Smooth muscle cell (in vitro differentiated cells): ENCODE measurements around the gene IQGAP2. TPM values are rescaled to one million over a fixed set of nuclear protein-coding genes. Genes with fewer than 3 reads are reported as not detected.

Source experiments
- DNase-seq: peaks from one replicate; lab custom pipeline; 2025; ENCODE audit not compliant: unreplicated experiment; lab: John Stamatoyannopoulos, UW
- H2AFZ ChIP-seq: fragments of 200-600 bp; sonication (generic); 2 replicates; pipeline ENCODE4 v1.6.0; 2016; ENCODE audit warnings: antibody characterized with exemption, low read depth, mild to moderate bottlenecking
- H3F3A ChIP-seq: fragments of 200-600 bp; sonication (generic); 2 replicates; pipeline ENCODE4 v1.6.0; 2017; ENCODE audit warnings: antibody characterized with exemption, low read depth
- H3K27ac ChIP-seq: fragments of 200-600 bp; sonication (generic); 2 replicates; pipeline ENCODE4 v1.5.1; 2016; ENCODE audit warnings: low read depth, mild to moderate bottlenecking
- H3K27me3 ChIP-seq: fragments of 200-600 bp; sonication (generic); 2 replicates; pipeline ENCODE4 v1.6.1; 2016; ENCODE audit warnings: low read depth, mild to moderate bottlenecking
- H3K36me3 ChIP-seq: fragments of 200-600 bp; sonication (generic); 2 replicates; pipeline ENCODE4 v1.5.1; 2016; ENCODE audit warnings: low read depth
- H3K4me1 ChIP-seq: fragments of 200-600 bp; sonication (generic); 2 replicates; pipeline ENCODE4 v1.5.1; 2016; ENCODE audit warnings: low read depth
- H3K4me2 ChIP-seq: fragments of 200-600 bp; sonication (generic); 2 replicates; pipeline ENCODE4 v1.6.0; 2016; ENCODE audit warnings: mild to moderate bottlenecking
- H3K4me3 ChIP-seq: fragments of 200-600 bp; sonication (generic); 2 replicates; pipeline ENCODE4 v1.5.1; 2016; ENCODE audit warnings: mild to moderate bottlenecking
- H3K79me2 ChIP-seq: fragments of 200-600 bp; sonication (generic); 2 replicates; pipeline ENCODE4 v1.6.0; 2016; ENCODE audit warnings: low read depth, mild to moderate bottlenecking
- H3K9ac ChIP-seq: fragments of 200-600 bp; sonication (generic); 2 replicates; pipeline ENCODE4 v1.6.0; 2016; ENCODE audit warnings: low read depth
- H3K9me3 ChIP-seq: fragments of 200-600 bp; sonication (generic); replicated peaks from 2 replicates; pipeline ENCODE4 v1.5.1; 2016; ENCODE audit warnings: low read depth
- H4K20me1 ChIP-seq: fragments of 200-600 bp; sonication (generic); 2 replicates; pipeline ENCODE4 v1.6.0; 2016; ENCODE audit warnings: low read depth
- WGBS: methylation state at CpG from one replicate; pipeline ENCODE4 v1.1.7; 2016; ENCODE audit warnings: low lambda C conversion rate; 5-methylcytosine and 5-hydroxymethylcytosine counted together
- polyA plus RNA-seq: library from polyadenylated mRNA; unstranded; fragments of >200 nt; fragmentation: Nextera tagmentation; extraction: Ambion mirVana; gene quantifications from 2 replicates; pipeline ENCODE4 v1.2.1, GENCODE V29; 2016
- total RNA-seq: library from RNA; depleted of rRNA; stranded (reverse); fragments of >200 nt; gene quantifications from 2 replicates; pipeline ENCODE4 v1.2.3, GENCODE V29; 2014
- TF ChIP-seq, protein P1 (sequence below): fragments of 200-600 bp; sonication (generic); IDR thresholded peaks from 2 replicates; pipeline ENCODE4 v1.5.1; 2017; ENCODE audit warnings: borderline replicate concordance, mild to moderate bottlenecking, antibody characterized with exemption; ENCODE audit not compliant: insufficient read depth, poor library complexity, severe bottlenecking

IQGAP2 gene
- total and polyA plus RNA-seq, 2 experiments from 2014 or later = 7.3 to 16.6 TPM

GRCh38 chr5:76524101-76524835, 121.2 kb downstream of the IQGAP2 start:
- WGBS = 47% methylated on average over 3 of the region's 3 CpGs
- Histone ChIP-seq H3K79me2 (no peaks in the 10 kb centered on the region), H3K4me1 (peaks cover 11% of the 10 kb centered on the region), H3K4me3 (no peak overlapping the region), H4K20me1 (no peaks in the 10 kb centered on the region), H3F3A (peaks cover 4% of the 10 kb centered on the region), H3K9ac (no peak overlapping the region), H2AFZ (no peak overlapping the region), H3K4me2 (no peak overlapping the region), H3K27ac (no peak overlapping the region), H3K9me3 (no peaks in the 10 kb centered on the region), H3K27me3 (no peaks in the 10 kb centered on the region), H3K36me3 (no peaks in the 10 kb centered on the region)
- no peak for DNase-seq
- TF ChIP-seq, protein P1, sequence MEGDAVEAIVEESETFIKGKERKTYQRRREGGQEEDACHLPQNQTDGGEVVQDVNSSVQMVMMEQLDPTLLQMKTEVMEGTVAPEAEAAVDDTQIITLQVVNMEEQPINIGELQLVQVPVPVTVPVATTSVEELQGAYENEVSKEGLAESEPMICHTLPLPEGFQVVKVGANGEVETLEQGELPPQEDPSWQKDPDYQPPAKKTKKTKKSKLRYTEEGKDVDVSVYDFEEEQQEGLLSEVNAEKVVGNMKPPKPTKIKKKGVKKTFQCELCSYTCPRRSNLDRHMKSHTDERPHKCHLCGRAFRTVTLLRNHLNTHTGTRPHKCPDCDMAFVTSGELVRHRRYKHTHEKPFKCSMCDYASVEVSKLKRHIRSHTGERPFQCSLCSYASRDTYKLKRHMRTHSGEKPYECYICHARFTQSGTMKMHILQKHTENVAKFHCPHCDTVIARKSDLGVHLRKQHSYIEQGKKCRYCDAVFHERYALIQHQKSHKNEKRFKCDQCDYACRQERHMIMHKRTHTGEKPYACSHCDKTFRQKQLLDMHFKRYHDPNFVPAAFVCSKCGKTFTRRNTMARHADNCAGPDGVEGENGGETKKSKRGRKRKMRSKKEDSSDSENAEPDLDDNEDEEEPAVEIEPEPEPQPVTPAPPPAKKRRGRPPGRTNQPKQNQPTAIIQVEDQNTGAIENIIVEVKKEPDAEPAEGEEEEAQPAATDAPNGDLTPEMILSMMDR = no peak

DNA sequence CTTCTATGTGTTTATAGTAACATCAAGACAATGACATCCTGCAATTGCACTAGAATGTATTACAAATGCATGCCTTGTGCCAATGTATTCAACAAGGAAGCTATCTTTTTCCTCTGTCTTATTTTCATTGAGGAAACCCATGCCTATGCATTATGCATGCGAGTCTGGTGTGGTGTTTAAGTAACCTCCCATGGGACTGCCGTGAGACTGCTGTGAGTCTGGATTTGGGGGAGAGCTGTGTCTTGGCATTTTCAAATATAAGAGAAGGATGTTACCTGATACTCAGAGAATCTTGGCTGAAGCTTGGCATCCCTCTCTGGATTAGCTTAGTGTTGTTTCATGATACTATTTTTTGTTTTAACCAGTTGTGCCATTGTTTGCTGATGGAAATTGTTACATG, 121.8 kb downstream of the IQGAP2 start:
- DNase-seq = no peak
- Histone ChIP-seq H3K4me2 (no peak overlapping the region), H3K9me3 (no peaks in the 10 kb centered on the region), H3K4me1 (peaks cover 11% of the 10 kb centered on the region), H3K4me3 (no peak overlapping the region), H3K79me2 (no peaks in the 10 kb centered on the region), H3K27me3 (no peaks in the 10 kb centered on the region), H3K27ac (no peak overlapping the region), H3K9ac (no peak overlapping the region), H4K20me1 (no peaks in the 10 kb centered on the region), H3F3A (peaks cover 4% of the 10 kb centered on the region), H3K36me3 (no peaks in the 10 kb centered on the region), H2AFZ (no peak overlapping the region)
- WGBS = 48% methylated on average over 2 of the region's 2 CpGs
- TF ChIP-seq, protein P1 = no peak

DNA sequence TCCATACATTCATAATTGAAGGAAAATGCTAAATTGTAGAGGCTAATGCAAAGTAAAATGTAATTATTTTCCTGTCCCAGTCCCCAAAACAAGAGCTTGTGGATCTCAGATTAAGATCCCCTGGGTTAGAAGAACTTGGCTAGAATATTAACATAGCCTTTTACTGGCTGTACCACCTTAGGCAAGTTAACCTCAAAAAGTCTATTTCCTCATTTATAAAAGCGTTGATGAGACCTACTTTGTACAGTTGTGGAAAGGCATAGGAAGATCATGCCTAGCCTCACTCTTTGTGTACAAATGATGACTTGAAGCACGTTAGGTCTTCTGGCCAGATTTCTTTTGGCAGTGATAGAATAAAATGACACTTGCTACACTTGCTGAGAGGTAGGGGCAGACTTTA, 122.9 kb downstream of the IQGAP2 start:
- no peak overlapping the region for H3K4me2 ChIP-seq
- TF ChIP-seq, protein P1 = no peak
- no peak overlapping the region for H2AFZ ChIP-seq
- H3F3A ChIP-seq = peaks cover 4% of the 10 kb centered on the region
- DNase-seq = no peak
- peaks cover 11% of the 10 kb centered on the region for H3K4me1 ChIP-seq
- H3K4me3 ChIP-seq = no peak overlapping the region
- H3K9ac ChIP-seq = no peak overlapping the region
- H3K9me3 ChIP-seq = no peaks in the 10 kb centered on the region
- no peaks in the 10 kb centered on the region for H3K27me3 ChIP-seq
- H4K20me1 ChIP-seq = no peaks in the 10 kb centered on the region
- H3K36me3 ChIP-seq = no peaks in the 10 kb centered on the region
- no peaks in the 10 kb centered on the region for H3K79me2 ChIP-seq
- no peak overlapping the region for H3K27ac ChIP-seq
- WGBS = 91% methylated on average over 2 of the region's 2 CpGs
